Transverse colon (tissue), 4 donors: ENCODE results near the gene TENM4.

Source experiments
- EP300 ChIP-seq: sonication (generic); formaldehyde crosslinking; IDR thresholded peaks from one replicate; pipeline ENCODE4 v1.6.1; 2017; ENCODE audit warnings: antibody characterized with exemption, low read depth
- POLR2A ChIP-seq: fragments of 450-650 bp; IDR thresholded peaks from one replicate; pipeline ENCODE4 v1.6.1; 2016; ENCODE audit warnings: antibody characterized with exemption, mild to moderate bottlenecking, moderate library complexity
- POLR2AphosphoS5 ChIP-seq, 3 donors: sonication (generic); formaldehyde crosslinking; IDR thresholded peaks; one replicate each; pipeline ENCODE4 v1.6.1; 2016; ENCODE audit warnings: antibody characterized with exemption in 3 of 3
- TF ChIP-seq, protein P1 (sequence below), 5 experiments: fragments of 200-600 bp in 3 of 5; fragments of 450-650 bp in 2 of 5; sonication (generic) in 3 of 5; IDR thresholded peaks; 1 replicate in 2 of 5; 2 replicates in 3 of 5; pipeline ENCODE4 v1.5.1; 2016 to 2017; ENCODE audit warnings: antibody characterized with exemption in 5 of 5, inconsistent platforms in 3 of 5, mild to moderate bottlenecking in 2 of 5, moderate library complexity in 1 of 5

DNA sequence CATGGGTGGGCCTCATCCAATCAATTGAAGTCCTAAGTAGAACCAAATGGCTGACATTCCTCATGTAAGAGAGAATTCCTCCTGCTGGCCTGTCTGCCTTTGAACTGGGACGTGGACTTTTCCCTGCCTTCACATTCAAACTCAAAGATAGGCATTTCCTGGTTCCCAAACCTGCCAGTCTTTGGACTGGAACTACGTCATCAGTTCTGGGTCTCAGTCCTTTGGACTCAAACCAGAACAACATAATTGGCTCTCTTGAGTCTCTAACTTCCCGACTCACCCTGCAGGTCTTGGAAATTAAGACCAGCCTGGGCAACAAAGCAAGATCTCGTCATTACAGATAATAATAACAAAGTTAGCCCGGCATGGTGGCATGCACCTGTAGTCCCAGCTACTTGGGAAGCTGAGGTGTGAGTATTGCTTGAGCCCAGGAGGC, 827.4 kb downstream of the TENM4 start:
- TF ChIP-seq, protein P1, sequence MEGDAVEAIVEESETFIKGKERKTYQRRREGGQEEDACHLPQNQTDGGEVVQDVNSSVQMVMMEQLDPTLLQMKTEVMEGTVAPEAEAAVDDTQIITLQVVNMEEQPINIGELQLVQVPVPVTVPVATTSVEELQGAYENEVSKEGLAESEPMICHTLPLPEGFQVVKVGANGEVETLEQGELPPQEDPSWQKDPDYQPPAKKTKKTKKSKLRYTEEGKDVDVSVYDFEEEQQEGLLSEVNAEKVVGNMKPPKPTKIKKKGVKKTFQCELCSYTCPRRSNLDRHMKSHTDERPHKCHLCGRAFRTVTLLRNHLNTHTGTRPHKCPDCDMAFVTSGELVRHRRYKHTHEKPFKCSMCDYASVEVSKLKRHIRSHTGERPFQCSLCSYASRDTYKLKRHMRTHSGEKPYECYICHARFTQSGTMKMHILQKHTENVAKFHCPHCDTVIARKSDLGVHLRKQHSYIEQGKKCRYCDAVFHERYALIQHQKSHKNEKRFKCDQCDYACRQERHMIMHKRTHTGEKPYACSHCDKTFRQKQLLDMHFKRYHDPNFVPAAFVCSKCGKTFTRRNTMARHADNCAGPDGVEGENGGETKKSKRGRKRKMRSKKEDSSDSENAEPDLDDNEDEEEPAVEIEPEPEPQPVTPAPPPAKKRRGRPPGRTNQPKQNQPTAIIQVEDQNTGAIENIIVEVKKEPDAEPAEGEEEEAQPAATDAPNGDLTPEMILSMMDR (IDR thresholded peaks at IDR 0.05) = no peak
- no peak for TF ChIP-seq POLR2A
- no peak for TF ChIP-seq POLR2AphosphoS5 (IDR thresholded peaks at IDR 0.05)
- TF ChIP-seq EP300 = no peak
